G401.6 (cell line): ENCODE measurements around the gene TUBB8B.
"Not testable (repeated sequence)": the region's sequence is repeated elsewhere in the genome, so short reads cannot be mapped to it uniquely, and the experiment has no call there.

Experiments used
- FAIRE-seq: peaks from 2 replicates; lab custom pipeline; 2012; peaks lifted over from hg19 to GRCh38; lab: Jason Lieb, UNC

Gene TUBB8B

DNA sequence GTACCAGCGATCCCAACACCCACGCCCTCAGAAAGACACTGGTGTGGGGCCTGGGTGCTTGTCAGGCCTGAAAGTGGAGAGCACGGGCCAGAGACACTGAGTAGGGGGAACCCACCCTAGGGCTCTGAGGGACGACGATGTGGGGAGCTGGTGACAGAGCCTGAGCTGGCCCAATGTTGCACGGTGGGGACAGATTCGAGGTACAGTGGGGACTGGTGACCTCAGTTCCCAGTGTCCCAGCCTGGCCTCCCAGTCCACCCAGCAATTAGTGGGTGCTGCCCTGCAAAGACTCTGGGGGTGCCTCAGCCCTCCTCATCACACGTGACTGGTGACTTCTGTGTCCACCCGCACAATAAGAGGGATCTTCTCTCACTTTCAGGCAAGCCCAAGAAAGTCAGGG, 36.6 kb downstream of the TUBB8B start:
- FAIRE-seq, result not testable (repeated sequence)

DNA sequence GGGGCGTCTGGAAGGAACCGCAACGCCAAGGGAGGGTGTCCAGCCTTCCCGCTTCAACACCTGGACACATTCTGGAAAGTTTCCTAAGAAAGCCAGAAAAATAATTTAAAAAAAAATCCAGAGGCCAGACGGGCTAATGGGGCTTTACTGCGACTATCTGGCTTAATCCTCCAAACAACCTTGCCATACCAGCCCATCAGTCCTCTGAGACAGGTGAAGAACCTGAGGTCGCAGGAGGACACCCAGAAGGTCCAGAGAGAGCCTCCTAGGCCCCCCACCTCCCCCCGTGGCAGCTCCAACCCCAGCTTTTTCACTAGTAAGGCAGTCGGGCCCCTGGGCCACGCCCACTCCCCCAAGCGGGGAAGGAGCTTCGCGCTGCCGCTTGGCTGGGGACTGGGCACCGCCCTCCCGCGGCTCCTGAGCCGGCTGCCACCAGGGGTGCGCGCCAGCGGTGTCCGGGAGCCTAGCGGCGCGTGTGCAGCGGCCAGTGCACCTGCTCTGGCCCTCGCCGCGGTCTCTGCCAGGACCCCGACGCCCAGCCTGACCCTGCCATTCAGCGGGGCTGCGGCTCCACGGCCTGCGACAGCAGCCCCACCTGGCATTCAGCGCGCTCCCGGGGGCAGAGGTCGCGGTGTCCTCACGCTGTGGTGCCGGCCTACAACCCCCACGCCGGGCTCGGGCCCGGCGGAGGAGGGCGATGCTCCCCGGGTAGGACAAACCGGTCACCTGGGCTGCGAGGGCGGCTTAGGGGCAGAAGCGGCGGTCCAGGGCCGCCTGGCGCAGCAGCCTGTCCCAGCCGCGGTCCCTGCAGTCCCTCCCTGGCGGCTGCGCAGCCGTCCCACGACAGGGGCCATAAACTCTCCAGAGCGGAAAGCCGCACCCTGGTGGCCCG, 37.8 kb downstream of the TUBB8B start:
- not testable (repeated sequence) for FAIRE-seq

DNA sequence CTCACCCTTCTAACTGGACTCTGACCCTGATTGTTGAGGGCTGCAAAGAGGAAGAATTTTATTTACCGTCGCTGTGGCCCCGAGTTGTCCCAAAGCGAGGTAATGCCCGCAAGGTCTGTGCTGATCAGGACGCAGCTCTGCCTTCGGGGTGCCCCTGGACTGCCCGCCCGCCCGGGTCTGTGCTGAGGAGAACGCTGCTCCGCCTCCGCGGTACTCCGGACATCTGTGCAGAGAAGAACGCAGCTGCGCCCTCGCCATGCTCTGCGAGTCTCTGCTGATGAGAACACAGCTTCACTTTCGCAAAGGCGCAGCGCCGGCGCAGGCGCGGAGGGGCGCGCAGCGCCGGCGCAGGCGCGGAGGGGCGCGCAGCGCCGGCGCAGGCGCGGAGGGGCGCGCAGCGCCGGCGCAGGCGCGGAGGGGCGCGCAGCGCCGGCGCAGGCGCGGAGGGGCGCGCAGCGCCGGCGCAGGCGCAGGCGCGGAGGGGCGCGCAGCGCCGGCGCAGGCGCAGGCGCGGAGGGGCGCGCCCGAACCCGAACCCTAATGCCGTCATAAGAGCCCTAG, 38.7 kb downstream of the TUBB8B start:
- not testable (repeated sequence) for FAIRE-seq

DNA sequence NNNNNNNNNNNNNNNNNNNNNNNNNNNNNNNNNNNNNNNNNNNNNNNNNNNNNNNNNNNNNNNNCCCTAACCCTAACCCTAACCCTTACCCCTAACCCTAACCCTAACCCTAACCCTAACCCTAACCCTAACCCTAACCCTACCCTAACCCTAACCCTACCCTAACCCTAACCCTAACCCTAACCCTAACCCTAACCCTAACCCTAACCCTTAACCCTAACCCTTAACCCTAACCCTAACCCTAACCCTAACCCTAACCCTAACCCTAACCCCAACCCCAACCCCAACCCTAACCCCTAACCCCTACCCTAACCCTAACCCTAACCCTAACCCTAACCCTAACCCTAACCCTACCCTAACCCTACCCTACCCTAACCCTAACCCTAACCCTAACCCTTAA, 39.5 kb downstream of the TUBB8B start:
- not testable (repeated sequence) for FAIRE-seq
